Spleen (tissue), 11 donors: ENCODE results near the gene MRPL37. TPM values are rescaled to one million over a fixed set of nuclear protein-coding genes. Genes with fewer than 3 reads are reported as not detected.
A peak's percentile ranks its signal among the peaks of the same experiment; 100 is the strongest.

Experiments used
- DNase-seq: peaks from one replicate; pipeline ENCODE4 v3.0.0-alpha.2; 2020
- H3K27ac ChIP-seq, 8 donors: fragments of 200-600 bp; sonication (generic) in 7 of 8; 1 replicate in 4 of 8; 2 replicates in 4 of 8; pipeline versions ENCODE4 v1.5.0 to v1.8.0; 2016 to 2021; ENCODE audit warnings: inconsistent platforms in 4 of 8, mild to moderate bottlenecking in 4 of 8, moderate library complexity in 1 of 8
- H3K27me3 ChIP-seq, 7 donors: fragments of 200-600 bp; sonication (generic) in 6 of 7; replicated peaks in 1 of 7; 1 replicate in 4 of 7; 2 replicates in 3 of 7; pipeline versions ENCODE4 v1.5.0 to v1.8.0; 2016 to 2021; ENCODE audit warnings: inconsistent platforms in 3 of 7, mild to moderate bottlenecking in 1 of 7
- H3K36me3 ChIP-seq, 6 donors: fragments of 200-600 bp; sonication (generic) in 5 of 6; 1 replicate in 4 of 6; 2 replicates in 2 of 6; pipeline versions ENCODE4 v1.5.0 to v1.8.0; 2016 to 2021; ENCODE audit warnings: inconsistent platforms in 2 of 6
- H3K4me1 ChIP-seq, 6 donors: fragments of 200-600 bp; sonication (generic) in 5 of 6; 1 replicate in 3 of 6; 2 replicates in 3 of 6; pipeline versions ENCODE4 v1.5.0 to v1.8.0; 2016 to 2021; ENCODE audit warnings: inconsistent platforms in 3 of 6
- H3K4me3 ChIP-seq, 8 donors: fragments of 200-600 bp; sonication (generic) in 7 of 8; 1 replicate in 4 of 8; 2 replicates in 4 of 8; pipeline versions ENCODE4 v1.5.0 to v1.8.0; 2016 to 2021; ENCODE audit warnings: inconsistent platforms in 4 of 8, mild to moderate bottlenecking in 4 of 8, moderate library complexity in 2 of 8
- H3K9me3 ChIP-seq, 8 donors: fragments of 200-600 bp; sonication (generic) in 7 of 8; 1 replicate in 4 of 8; 2 replicates in 4 of 8; pipeline versions ENCODE4 v1.5.0 to v1.8.0; 2016 to 2021; ENCODE audit warnings: inconsistent platforms in 4 of 8
- POLR2A ChIP-seq, 3 donors: fragments of 450-650 bp; IDR thresholded peaks; one replicate each; pipeline ENCODE4 v1.5.1; 2017; ENCODE audit warnings: antibody characterized with exemption in 3 of 3, mild to moderate bottlenecking in 1 of 3
- POLR2AphosphoS5 ChIP-seq, 3 donors: sonication (generic); formaldehyde crosslinking; IDR thresholded peaks; one replicate each; pipeline ENCODE4 v1.5.1; 2017; ENCODE audit warnings: antibody characterized with exemption in 3 of 3
- WGBS, 5 donors: extraction: QIAGEN DNeasy Blood & Tissue Kit in 3 of 5; methylation state at CpG; one replicate each; pipeline versions ENCODE4 v1.1.5 to v1.1.7; 2013 to 2018; 5-methylcytosine and 5-hydroxymethylcytosine counted together
- intact Hi-C: fragments of 100-400 bp; cut with DNase I; formaldehyde crosslinking; loops from one replicate; pipeline ENCODE4 v1.15.0; 2023; ENCODE audit warnings: low total_unique reads
- polyA plus RNA-seq, 3 donors: library from polyadenylated mRNA; stranded (reverse); fragments of 200-250 nt; gene quantifications; one replicate each; pipeline ENCODE4 v1.2.1, GENCODE V29; 2013
- total RNA-seq, 7 donors: library from RNA; depleted of rRNA in 3 of 7; stranded (reverse); fragments of >200 nt in 3 of 7; fragmentation: NEBNext Ultra II Directional in 4 of 7; extraction: Animal tissue kit (Norgen Biotek cat#: 25700) in 4 of 7; gene quantifications; one replicate each; pipeline versions ENCODE4 v1.1.0 to v1.2.1, GENCODE V29; 2016 to 2021
- TF ChIP-seq, protein P1 (sequence below), 11 experiments: fragments of 200-600 bp in 7 of 11; fragments of 450-650 bp in 4 of 11; sonication (generic) in 4 of 11; IDR thresholded peaks in 8 of 11; conservative IDR thresholded peaks in 3 of 11; 1 replicate in 7 of 11; 2 replicates in 4 of 11; pipeline versions ENCODE4 v1.4.0 to v1.8.0; 2016 to 2021; ENCODE audit warnings: antibody characterized with exemption in 11 of 11, inconsistent platforms in 4 of 11, mild to moderate bottlenecking in 1 of 11
- donor health status: healthy with polysubstance abuse.
- donor health status: DM: no; HTN: no; CAD: no; lungs with moderate emphysema.
- donor health status: DM: no; HTN: no; CAD: no.
- donor health status: Bipolar disorder and iron deficiency.
- donor health status: healthy.
- donor health status: DM: no; HTN: no; CAD: no.
- donor health status: DM: yes; HTN: yes; CAD: no.

The MRPL37 gene
- total and polyA plus RNA-seq, 10 donors, result 20.4 to 55.9 (median 43.3) TPM

GRCh38 chr1:54158071-54158470 lies 41.9 kb upstream of the MRPL37 start:
- TF ChIP-seq, protein P1, sequence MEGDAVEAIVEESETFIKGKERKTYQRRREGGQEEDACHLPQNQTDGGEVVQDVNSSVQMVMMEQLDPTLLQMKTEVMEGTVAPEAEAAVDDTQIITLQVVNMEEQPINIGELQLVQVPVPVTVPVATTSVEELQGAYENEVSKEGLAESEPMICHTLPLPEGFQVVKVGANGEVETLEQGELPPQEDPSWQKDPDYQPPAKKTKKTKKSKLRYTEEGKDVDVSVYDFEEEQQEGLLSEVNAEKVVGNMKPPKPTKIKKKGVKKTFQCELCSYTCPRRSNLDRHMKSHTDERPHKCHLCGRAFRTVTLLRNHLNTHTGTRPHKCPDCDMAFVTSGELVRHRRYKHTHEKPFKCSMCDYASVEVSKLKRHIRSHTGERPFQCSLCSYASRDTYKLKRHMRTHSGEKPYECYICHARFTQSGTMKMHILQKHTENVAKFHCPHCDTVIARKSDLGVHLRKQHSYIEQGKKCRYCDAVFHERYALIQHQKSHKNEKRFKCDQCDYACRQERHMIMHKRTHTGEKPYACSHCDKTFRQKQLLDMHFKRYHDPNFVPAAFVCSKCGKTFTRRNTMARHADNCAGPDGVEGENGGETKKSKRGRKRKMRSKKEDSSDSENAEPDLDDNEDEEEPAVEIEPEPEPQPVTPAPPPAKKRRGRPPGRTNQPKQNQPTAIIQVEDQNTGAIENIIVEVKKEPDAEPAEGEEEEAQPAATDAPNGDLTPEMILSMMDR (IDR thresholded peaks at IDR 0.05 in 8 of 11, conservative IDR thresholded peaks at IDR 0.05 in 3 of 11), result no peak
- TF ChIP-seq POLR2AphosphoS5 (IDR thresholded peaks at IDR 0.05), result no peak
- no peak for TF ChIP-seq POLR2A (IDR thresholded peaks at IDR 0.05)
- Histone ChIP-seq H3K27me3 (no peaks in the 10 kb centered on the region), H3K27ac (no peak overlapping the region), H3K9me3 (no peaks in the 10 kb centered on the region), H3K4me1 (peaks cover 0 to 27% (median 9%) of the 10 kb centered on the region in 6 donors), H3K4me3 (no peak overlapping the region), H3K36me3 (no peaks in the 10 kb centered on the region)
- 64 to 91% (median 88%) methylated on average over 1 to 3 of the region's 3 CpGs for WGBS, 5 donors
- peak; percentile 37 for DNase-seq
- intact Hi-C loops, result no loop called here

GRCh38 chr1:54159733-54160316 lies 40.1 kb upstream of the MRPL37 start:
- no peaks in the 10 kb centered on the region for H3K27me3 ChIP-seq
- WGBS, 5 donors, result 45 to 73% (median 69%) methylated on average over 4 of the region's 4 CpGs
- TF ChIP-seq POLR2A (IDR thresholded peaks at IDR 0.05) (no peak), POLR2AphosphoS5 (IDR thresholded peaks at IDR 0.05) (no peak)
- TF ChIP-seq, protein P1 (IDR thresholded peaks at IDR 0.05 in 8 of 11, conservative IDR thresholded peaks at IDR 0.05 in 3 of 11), result no peak
- H3K9me3 ChIP-seq, result no peaks in the 10 kb centered on the region
- H3K27ac ChIP-seq, result peak overlapping the region in 1 of 8 donors; percentile 27
- intact Hi-C loops, result no loop called here
- no peaks in the 10 kb centered on the region for H3K36me3 ChIP-seq
- peak; percentile 51 for DNase-seq
- no peak overlapping the region for H3K4me3 ChIP-seq
- peaks cover 0 to 17% (median 6%) of the 10 kb centered on the region in 6 donors for H3K4me1 ChIP-seq

DNA sequence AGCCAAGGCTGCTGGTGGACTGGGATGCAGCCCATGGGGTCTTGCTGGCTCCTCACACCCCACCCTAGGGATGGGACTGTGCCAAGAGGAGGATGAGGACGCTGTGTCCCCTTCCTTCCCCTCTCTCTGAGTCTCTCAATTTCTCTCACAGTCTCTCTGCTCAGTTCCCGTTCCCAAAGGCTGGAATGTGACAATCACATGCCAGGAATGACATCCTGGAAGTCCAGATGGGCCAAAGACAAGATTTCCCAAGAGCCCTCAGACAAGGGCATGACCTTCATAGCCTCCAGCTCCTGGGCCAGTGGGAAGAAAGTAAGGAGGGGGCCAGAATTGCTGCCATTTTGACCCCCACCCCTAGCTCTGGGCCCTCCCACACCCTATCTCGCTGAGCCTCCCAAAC lies 39.6 kb upstream of the MRPL37 start:
- intact Hi-C loops, result no loop called here
- WGBS, 5 donors, result 52 to 75% (median 57%) methylated on average over 2 to 3 of the region's 3 CpGs
- no peaks in the 10 kb centered on the region for H3K9me3 ChIP-seq
- no peak for DNase-seq
- peak overlapping the region in 1 of 8 donors; percentile 27 for H3K27ac ChIP-seq
- H3K4me1 ChIP-seq, result peaks cover 0 to 17% (median 6%) of the 10 kb centered on the region in 6 donors
- H3K27me3 ChIP-seq, result no peaks in the 10 kb centered on the region
- TF ChIP-seq, protein P1 (IDR thresholded peaks at IDR 0.05 in 8 of 11, conservative IDR thresholded peaks at IDR 0.05 in 3 of 11), result no peak
- TF ChIP-seq POLR2AphosphoS5 (IDR thresholded peaks at IDR 0.05) (no peak), POLR2A (IDR thresholded peaks at IDR 0.05) (no peak)
- H3K36me3 ChIP-seq, result no peaks in the 10 kb centered on the region
- H3K4me3 ChIP-seq, result no peak overlapping the region

- Histone ChIP-seq H3K27ac (no peak overlapping the region), H3K9me3 (no peaks in the 10 kb centered on the region), H3K27me3 (no peaks in the 10 kb centered on the region), H3K4me1 (peaks cover 0 to 17% (median 6%) of the 10 kb centered on the region in 6 donors), H3K36me3 (no peaks in the 10 kb centered on the region), H3K4me3 (no peak overlapping the region)
- TF ChIP-seq POLR2AphosphoS5 (IDR thresholded peaks at IDR 0.05), result peak in 1 of 3 donors; percentile 39
- TF ChIP-seq, protein P1 (IDR thresholded peaks at IDR 0.05 in 8 of 11, conservative IDR thresholded peaks at IDR 0.05 in 3 of 11), result no peak
- DNase-seq, result peak; percentile 68
- intact Hi-C loops, result no loop called here
- 55 to 83% (median 74%) methylated on average over 6 of the region's 6 CpGs for WGBS, 5 donors
These were observed 38.3 kb upstream of the MRPL37 start for GRCh38 chr1:54161495-54162168.
